Astrocyte of the spinal cord (primary cell): Measurements from ENCODE around the gene EPM2A.

Experiments used
- DNase-seq: peaks from one replicate; pipeline ENCODE4 v3.0.0; 2011; ENCODE audit warnings: low read depth, low spot score
- H3K4me3 ChIP-seq: 2 replicates; pipeline ENCODE4 v1.5.1; 2011; ENCODE audit warnings: low read depth, mild to moderate bottlenecking, low read length, moderate library complexity
- CTCF ChIP-seq: IDR thresholded peaks from 2 replicates; pipeline ENCODE4 v1.5.1; 2012; ENCODE audit warnings: low read depth, mild to moderate bottlenecking, low read length, inconsistent platforms
- in situ Hi-C: cut with HindIII; loops from 2 replicates; pipeline ENCODE4 v1.10.0; 2017; ENCODE audit warnings: low sequenced_read_pairs

EPM2A gene

GRCh38 chr6:145733207-145733606 is 2.1 kb downstream of the EPM2A start:
- TF ChIP-seq CTCF: no peak
- in situ Hi-C loops: no loop called here
- DNase-seq: no peak
- no peak overlapping the region for H3K4me3 ChIP-seq

- no peak overlapping the region for H3K4me3 ChIP-seq
- in situ Hi-C loops: no loop called here
- DNase-seq: no peak
- TF ChIP-seq CTCF: no peak
Observed at GRCh38 chr6:145731447-145731846, 3.9 kb downstream of the EPM2A start.

GRCh38 chr6:145729887-145730286 is 5.4 kb downstream of the EPM2A start:
- no peak for DNase-seq
- no peak for TF ChIP-seq CTCF
- in situ Hi-C loops: no loop called here
- H3K4me3 ChIP-seq: no peak overlapping the region

GRCh38 chr6:145728444-145729385 is 6.6 kb downstream of the EPM2A start:
- TF ChIP-seq CTCF: no peak
- in situ Hi-C loops: no loop called here

GRCh38 chr6:145727817-145728388 is 7.4 kb downstream of the EPM2A start:
- in situ Hi-C loops: no loop called here
- no peak overlapping the region for H3K4me3 ChIP-seq
- no peak for DNase-seq
- TF ChIP-seq CTCF: no peak

More at GRCh38 chr6:145728444-145729385, 6.6 kb downstream of the EPM2A start:
- DNase-seq: no peak
- no peak overlapping the region for H3K4me3 ChIP-seq

DNA sequence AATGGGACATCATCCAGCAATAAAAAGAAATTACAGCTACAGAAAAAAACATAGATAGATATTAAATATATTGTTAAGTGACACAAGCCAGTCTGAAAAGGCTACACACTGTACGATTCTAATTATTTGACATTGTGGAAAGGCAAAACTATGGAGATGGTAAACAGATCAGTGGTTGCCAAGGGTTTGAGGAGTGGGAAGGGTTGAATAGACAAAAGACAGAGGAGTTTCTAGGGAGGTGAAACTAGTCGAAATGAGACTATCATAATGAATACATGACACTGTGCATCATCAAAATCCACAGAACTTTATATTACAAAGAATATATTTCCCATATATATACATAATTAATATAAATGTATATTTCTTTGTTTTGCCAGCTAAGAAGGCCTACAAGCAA is 9.8 kb downstream of the EPM2A start:
- H3K4me3 ChIP-seq: no peak overlapping the region
- TF ChIP-seq CTCF: no peak
- no peak for DNase-seq
- in situ Hi-C loops: no loop called here
